Mesenteric fat pad (tissue), 1 donor: ENCODE data around the gene TMEM259. TPM values are rescaled to one million over a fixed set of nuclear protein-coding genes. Genes with fewer than 3 reads are reported as not detected.

Source experiments
- DNase-seq: peaks from one replicate; pipeline ENCODE4 v3.0.0-alpha.2; 2020; ENCODE audit warnings: low spot score
- total RNA-seq: library from RNA; stranded (reverse); fragmentation: NEBNext Ultra II Directional; extraction: Animal tissue kit (Norgen Biotek cat#: 25700); gene quantifications from one replicate; pipeline ENCODE4 v1.2.1, GENCODE V29; 2021
- donor health status: DM: yes; HTN: yes; CAD: no.

Gene TMEM259
- total RNA-seq, 1 donor from 2014 or later: 143 TPM

- no peak for DNase-seq
Measured at GRCh38 chr19:964116-964520, 56.8 kb downstream of the TMEM259 start.

GRCh38 chr19:963486-963951 is 57.4 kb downstream of the TMEM259 start:
- no peak for DNase-seq

GRCh38 chr19:962683-963400 is 58.1 kb downstream of the TMEM259 start:
- no peak for DNase-seq

- no peak for DNase-seq
Measured at GRCh38 chr19:961866-962620, 58.9 kb downstream of the TMEM259 start.

- no peak for DNase-seq
Measured at GRCh38 chr19:960601-960938, 60.4 kb downstream of the TMEM259 start.

- DNase-seq: no peak
Measured at GRCh38 chr19:960020-960419, 60.9 kb downstream of the TMEM259 start.

Other genes starting within 250 kb of the TMEM259 start
- gene PTBP1, start 223.7 kb downstream of the TMEM259 start, total RNA-seq: 236 TPM
- not detected for gene PLPPR3, start 199.2 kb downstream of the TMEM259 start, total RNA-seq
- 0.39 TPM for gene AZU1, start 193.3 kb downstream of the TMEM259 start, total RNA-seq
- 0.32 TPM for gene PRTN3, start 180.1 kb downstream of the TMEM259 start, total RNA-seq
- 1.3 TPM for gene ELANE, start 168.8 kb downstream of the TMEM259 start, total RNA-seq
- 1,010 TPM for gene CFD, start 161.5 kb downstream of the TMEM259 start, total RNA-seq
- gene MED16, start 127.9 kb downstream of the TMEM259 start, total RNA-seq: 28.8 TPM
- gene RNU6-9, start 127.6 kb downstream of the TMEM259 start, total RNA-seq: not detected
- gene R3HDM4, start 107.9 kb downstream of the TMEM259 start, total RNA-seq: 48.2 TPM
- gene KISS1R, start 103.8 kb downstream of the TMEM259 start, total RNA-seq: not detected
- 19.5 TPM for gene ARID3A, start 95.1 kb downstream of the TMEM259 start, total RNA-seq
- 20.6 TPM for gene WDR18, start 36.8 kb downstream of the TMEM259 start, total RNA-seq
- 0.16 TPM for gene GRIN3B, start 20.7 kb downstream of the TMEM259 start, total RNA-seq
- gene RNU6-2, start 399 bp upstream of the TMEM259 start, total RNA-seq: not detected
- gene CNN2, start 5.5 kb upstream of the TMEM259 start, total RNA-seq: 124 TPM
- 19.9 TPM for gene ABCA7, start 19.0 kb upstream of the TMEM259 start, total RNA-seq
- 25.5 TPM for gene ARHGAP45, start 46.0 kb upstream of the TMEM259 start, total RNA-seq
- 205 TPM for gene POLR2E, start 74.3 kb upstream of the TMEM259 start, total RNA-seq
- gene GPX4, start 82.9 kb upstream of the TMEM259 start, total RNA-seq: 920 TPM
- 139 TPM for gene SBNO2, start 153.1 kb upstream of the TMEM259 start, total RNA-seq
- 60.8 TPM for gene STK11, start 184.7 kb upstream of the TMEM259 start, total RNA-seq
- 6.2 TPM for gene CBARP, start 216.9 kb upstream of the TMEM259 start, total RNA-seq
- gene ATP5F1D, start 220.6 kb upstream of the TMEM259 start, total RNA-seq: 189 TPM
- 156 TPM for gene MIDN, start 227.5 kb upstream of the TMEM259 start, total RNA-seq
- gene CIRBP, start 248.2 kb upstream of the TMEM259 start, total RNA-seq: 243 TPM